HTR-8/SVneo (cell line): ENCODE results near the gene BDH1.
A peak's percentile ranks its signal among the peaks of the same experiment; 100 is the strongest.

Source experiments
- DNase-seq: peaks from one replicate; pipeline ENCODE4 v3.0.0; 2011; ENCODE audit warnings: low spot score, mixed read lengths; ENCODE audit not compliant: insufficient read length
- FAIRE-seq: peaks from 2 replicates; lab custom pipeline; 2011; peaks lifted over from hg19 to GRCh38; lab: Jason Lieb, UNC

The BDH1 gene

DNA sequence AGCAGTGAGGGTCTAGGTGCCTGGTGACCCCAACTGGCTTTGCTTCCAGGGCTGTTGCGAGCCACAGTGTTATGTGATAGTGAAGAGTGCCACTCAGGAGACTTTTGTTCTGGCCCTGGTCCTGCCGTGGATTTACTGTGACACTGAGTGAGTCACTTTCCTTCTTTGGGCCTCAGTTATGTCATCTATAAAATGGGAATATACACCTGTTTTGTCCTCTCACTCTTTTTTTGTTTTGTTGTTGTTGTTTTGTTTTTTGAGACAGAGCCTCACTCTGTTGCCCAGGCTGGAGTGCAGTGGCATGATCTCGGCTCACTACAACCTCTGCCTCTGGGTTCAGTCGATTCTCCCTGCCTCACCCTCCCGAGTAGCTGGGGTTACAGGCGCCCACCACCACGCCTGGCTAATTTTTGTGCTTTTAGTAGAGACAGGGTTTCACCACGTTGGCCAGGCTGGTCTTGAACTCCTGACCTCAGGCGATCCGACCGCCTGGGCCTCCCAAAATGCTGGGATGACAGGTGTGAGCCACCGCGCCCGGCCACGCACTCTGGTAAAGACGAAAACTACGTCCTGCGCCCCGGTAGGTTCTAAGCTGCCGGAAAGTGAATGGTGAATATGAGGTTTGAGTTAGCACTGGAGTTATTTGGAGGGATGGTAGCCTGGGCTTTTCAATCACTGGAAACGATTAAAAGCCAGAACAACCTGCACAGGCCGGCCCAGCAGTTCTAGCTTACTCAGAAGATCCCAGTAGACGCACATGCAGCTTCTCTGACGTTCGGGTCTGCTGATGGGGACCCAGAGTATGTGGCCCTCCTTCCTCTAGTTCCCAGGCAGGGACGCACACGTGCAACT is 46.6 kb downstream of the BDH1 start:
- no peak for DNase-seq
- no peak for FAIRE-seq

DNA sequence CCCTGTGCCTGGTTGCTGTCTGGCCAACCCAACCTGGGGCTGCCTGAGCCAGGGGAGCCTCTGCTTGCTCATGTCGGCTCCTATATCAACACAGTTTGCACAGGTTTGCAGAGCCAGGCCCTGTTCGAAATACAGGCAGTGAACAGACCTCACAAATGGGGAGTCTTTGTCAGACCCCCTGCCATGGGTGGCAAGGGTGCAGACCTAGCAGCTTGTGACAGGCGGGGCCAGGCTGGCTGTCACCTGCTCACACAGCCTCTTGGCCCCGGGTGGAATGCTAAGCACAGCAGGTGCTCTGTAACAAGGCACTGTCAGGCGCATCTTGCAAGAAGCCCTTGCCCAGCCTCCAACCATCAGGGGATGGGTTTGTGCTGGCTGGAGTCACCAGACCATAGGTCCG is 47.3 kb downstream of the BDH1 start:
- FAIRE-seq = no peak
- no peak for DNase-seq

DNA sequence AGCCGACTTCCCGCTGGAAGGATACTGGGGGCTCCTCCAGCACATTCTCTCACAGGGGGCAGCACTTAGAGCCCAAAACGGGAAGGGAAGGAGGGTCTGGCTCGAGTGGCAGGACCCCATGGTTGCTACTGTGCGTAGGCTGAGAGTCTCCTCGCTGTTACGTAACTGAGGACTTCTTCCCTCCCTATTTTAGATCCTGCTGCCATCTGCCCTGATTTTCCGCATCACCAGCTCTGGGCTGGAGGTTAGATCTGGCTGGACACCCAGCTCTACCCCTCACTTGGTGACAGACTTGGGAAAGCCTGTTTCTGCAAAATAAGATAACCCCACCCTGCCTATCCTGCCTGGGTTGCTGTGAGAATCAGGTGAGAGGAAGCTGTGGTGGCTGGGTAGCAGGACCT is 47.7 kb downstream of the BDH1 start:
- no peak for FAIRE-seq
- no peak for DNase-seq

DNA sequence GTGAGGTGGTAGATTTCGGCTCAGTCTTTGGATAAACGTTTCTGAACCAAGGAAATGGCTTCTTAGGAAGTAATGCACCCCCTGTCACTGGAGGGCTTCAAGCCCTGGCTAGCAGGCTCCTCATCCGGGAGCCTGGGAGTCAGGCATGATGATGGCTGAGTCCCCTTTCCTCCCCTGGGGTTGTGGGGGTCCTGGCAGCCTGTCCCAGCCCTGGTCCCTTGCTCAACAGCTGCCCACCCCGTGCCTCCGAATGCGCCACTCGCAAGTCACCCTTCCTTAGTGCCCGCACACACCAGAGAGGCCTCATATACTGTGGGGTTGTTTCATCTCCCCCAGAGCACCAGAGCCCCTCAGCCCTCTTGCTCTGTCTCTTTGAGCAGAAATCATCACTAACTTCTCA is 48.2 kb downstream of the BDH1 start:
- FAIRE-seq (no peak), DNase-seq (no peak)

DNA sequence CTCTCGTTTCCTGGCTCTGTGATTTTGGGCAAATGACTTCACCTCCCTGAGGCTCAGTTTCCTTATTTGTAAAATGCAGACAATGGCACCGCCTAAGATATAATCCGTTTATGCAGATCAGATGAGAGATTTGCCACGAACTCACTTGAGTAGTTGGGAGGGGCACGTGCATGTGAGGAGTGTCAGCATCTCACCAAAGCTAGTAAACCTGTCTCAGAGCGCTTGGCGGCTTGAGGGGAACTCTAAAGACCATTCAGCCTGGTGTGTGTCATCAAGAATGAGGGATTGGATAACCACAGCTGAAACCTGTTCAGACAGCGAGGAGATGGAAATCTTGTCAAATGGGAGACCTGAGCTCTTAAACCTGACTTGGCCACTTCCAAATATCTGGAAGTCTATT is 48.7 kb downstream of the BDH1 start:
- FAIRE-seq = no peak
- no peak for DNase-seq

DNA sequence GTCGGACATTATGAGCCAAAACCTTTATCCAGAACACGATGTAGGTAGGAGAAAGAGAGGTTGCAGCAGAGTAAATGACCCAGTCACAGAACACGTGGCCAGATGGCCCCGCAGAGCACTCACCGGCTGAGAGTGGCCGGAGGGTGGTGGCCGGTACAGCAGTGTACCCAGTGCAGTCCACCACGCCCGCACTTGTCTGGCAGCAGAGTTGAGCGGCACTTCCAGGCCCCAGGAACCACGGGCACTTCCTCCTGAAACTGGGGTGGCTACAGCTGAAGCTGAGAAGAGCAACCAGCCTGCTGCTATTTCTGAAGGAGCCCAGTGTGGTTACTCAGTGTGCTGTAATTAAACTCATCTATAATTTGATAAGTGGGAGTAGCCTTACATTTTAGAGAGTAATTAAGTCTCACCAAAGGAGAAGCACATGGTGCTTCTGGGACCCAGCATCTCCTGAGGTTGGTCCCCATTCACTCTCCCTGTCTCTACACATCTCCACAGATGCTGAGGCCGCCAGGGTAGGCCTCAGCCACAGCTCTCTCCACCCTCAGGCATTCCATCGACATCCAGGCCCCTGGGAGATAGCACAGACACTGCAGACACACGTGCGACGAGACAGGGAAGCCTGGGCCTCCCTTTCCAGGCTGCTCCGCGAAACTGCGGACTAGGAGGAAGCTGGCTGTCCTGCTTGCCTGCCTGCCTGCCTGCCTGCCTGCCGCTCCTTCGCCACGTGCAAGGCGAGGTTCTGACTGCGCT is 49.8 kb downstream of the BDH1 start:
- no peak for FAIRE-seq

DNA sequence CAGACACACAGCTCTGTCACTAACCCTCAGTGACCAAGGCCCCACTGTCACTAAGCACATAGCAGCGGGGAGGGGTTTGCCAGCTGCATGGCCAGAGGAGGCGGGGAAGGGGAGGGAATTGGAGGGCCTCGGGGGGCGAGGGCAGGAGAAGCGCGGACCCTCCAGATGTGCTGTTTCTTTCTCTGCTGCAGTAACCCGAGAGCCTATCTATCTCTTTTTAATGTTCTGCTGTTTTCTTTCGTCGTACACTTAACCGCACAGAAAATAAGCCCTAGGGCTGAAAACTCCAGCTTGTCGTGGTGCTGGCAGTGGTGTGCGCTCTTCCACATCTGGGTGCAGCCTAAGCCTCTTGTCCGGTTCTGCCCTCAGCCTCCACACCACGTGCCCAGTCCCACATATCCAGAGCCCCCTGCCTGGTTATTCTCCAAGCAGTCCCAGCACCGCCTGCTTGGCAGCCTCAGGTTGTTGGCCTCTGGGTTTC is 51.1 kb downstream of the BDH1 start:
- DNase-seq (no peak), FAIRE-seq (no peak)

More for the DNA sequence above, 49.8 kb downstream of the BDH1 start:
- no peak for DNase-seq

DNA sequence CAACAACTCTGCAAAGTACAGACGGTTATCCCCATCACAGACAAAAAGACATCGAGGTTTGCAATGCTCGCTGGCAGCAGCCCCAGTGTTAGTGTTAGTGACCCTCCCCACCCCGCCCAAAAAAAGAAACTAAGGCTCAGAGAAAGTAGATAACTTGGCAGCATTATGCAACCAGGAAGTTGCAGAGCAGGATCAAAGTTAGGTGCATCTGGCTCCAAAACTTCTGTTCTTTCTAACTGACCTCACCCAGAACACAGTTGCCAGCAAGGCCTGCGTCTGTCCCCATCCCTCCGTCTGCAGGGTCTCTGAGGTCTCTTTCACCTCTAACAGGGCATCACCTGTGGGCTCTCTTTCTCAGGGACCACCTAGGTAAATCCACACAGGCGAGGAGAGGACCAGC is 51.5 kb downstream of the BDH1 start:
- DNase-seq (no peak), FAIRE-seq (no peak)

DNA sequence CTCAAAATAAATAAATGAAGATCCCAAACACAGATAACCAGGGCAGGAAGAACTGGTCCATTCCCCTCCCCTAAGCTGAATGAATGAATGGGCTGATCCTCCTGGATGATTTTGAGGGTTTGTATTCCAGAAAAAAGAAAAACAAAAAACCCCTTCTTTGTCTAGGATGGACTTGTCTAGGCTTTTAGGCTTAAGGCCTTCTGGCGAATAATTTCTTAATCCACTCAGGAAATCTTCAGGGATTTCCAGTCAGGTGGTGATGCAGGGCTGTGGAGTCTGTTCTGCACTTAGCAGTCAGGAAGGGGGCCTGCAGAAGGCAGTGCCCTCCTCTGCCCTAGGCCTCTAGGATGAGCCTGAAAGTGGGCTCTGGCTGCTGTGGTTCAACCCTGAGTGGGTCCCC is 52.1 kb downstream of the BDH1 start:
- DNase-seq (no peak), FAIRE-seq (no peak)

DNA sequence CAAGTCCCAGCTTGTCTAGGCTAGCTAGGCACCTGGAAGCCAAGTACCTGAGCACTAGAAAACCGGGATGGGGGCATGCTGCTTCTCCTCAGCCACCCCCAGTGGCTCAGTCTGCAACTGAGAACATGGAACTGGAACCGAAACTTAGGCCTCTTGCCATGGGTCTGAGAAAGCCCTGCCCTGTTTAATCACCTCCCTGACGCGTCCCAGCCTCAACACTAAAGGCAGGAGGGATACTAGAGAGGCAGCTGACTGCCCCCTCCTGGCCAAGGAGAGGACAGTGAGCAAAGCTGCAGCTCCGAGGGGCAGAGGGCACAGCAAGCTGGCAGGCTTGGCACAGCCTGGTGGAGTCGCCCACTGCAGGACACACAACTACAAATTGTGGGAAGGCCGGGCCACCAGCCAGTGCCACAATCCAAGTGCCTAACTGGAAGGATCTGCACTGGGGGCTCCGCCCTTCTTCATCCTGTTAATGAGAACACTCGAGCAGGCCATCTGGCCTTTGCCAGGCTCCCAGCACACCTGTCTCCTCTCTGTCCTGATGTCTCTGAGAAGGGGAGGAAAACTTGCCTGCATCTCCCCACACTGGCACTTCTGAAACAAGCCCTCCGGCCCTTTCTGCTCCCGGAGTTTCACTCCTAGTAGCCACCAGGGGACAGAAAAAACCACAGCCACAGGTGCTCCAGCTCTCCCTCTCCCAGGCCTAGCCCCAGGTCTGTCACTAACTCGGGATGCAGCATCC is 53.7 kb downstream of the BDH1 start:
- DNase-seq (no peak), FAIRE-seq (peak; percentile 80)

DNA sequence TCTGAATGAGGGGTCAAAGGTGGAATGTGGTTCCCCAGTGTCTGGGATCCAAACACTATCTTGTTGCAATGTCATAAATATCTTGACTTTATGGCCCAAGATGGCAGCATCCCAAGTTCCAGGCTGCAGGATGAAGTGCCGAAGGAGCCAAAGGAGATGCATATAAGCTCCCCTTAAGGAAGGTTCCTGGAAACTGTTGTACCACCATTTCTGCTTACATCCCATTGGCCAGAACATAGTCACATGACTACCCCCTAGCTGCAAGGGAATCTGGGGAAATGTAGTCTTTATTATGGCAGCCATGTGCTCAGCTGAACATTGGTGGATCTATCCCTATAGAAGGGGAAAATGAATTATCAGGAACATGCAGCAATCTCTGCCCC is 54.3 kb downstream of the BDH1 start:
- FAIRE-seq = peak; percentile 60
- DNase-seq = no peak

DNA sequence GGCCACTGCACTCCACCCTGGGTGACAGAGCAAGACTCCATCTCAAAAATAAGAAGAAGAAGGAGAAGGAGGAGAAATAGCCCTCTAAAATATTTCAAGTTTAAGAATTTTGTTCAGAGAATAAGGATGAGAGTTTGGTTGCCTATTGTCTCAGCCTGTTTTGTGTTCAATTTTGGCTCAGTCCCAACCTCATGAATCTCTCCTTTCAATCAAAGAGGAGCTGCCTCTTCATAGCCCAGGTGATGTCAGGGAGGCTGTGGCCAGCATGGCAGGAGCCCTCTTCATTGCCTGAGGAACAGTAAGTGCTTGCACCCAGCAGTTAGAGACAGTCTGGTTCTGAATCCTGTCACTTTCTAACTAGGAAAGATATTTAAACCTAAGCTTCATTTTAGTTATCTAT is 55.0 kb downstream of the BDH1 start:
- FAIRE-seq = no peak
- no peak for DNase-seq

DNA sequence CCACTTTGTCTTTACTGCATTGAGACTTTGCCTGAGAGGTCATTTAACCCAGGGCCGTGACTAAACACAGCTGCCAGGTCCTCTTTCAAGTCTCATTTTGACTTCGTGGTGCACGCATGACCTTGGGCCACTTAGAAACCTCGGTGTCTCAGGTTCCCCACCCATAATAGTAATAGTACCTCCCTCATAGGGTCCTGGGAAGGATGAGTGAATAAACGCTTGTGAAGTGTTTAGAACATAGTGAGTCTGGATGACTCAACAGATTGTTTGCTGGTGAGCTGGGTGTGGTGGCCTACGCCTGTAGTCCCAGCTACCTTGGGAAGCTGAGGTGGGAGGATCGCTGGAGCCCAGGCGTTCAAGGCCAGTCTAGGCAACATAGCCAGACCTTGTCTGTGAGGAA is 56.3 kb downstream of the BDH1 start:
- DNase-seq (no peak), FAIRE-seq (no peak)

DNA sequence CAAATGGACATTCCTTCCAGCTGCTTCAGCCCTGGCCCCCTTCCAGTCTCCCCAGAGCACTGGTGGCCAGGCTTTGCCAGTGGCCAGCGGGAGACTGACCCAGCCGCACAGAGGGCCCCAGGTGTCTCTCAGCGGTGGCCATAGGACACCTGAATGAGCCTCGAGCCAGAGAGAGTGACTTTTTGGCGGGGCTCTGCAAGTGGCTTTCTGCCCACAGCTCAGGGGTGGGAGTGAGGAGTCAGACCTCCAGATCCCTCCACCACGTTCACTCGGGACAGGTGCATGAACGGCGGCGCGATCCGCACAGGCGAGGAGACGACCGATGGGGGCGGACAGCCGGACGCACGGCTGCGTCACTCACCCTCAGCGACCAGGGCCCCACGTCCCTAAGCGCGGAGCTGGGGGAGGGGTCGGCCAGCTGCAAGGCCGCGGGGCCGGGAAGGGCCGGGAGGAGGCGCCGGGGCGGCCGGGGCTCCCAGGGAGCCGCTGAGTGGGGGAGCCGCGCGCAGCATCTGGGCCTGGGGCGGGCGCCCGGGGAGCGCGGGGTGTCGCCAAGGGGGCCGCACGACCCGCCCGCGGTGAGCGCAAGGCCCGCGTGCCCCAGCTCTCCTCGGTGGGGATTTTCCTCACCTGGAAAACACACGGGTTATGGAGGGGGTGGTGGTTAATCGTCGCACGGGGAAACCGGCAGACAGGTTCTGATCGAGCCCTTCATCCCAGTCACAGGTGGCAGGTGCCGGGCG is 57.1 kb downstream of the BDH1 start:
- FAIRE-seq (no peak), DNase-seq (no peak)

DNA sequence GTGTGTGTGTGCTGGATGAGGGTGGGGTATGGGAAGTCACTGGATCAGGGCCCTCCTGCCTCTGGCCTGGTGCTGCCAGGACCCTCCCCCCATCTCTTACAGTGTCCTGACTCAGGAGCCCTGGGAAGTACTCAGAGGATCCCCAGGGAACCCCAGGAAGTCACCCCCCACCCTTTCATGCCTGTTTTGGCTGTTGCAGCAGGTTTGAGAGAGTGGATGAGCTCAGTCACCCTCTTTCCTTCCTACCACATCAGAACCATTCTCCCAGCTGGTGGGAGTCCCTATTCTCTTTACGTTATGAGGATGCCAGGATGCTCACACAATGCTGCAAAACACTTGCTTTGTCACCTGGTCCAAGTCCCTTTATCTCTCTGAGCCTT is 59.0 kb downstream of the BDH1 start:
- DNase-seq = no peak
- FAIRE-seq = no peak

DNA sequence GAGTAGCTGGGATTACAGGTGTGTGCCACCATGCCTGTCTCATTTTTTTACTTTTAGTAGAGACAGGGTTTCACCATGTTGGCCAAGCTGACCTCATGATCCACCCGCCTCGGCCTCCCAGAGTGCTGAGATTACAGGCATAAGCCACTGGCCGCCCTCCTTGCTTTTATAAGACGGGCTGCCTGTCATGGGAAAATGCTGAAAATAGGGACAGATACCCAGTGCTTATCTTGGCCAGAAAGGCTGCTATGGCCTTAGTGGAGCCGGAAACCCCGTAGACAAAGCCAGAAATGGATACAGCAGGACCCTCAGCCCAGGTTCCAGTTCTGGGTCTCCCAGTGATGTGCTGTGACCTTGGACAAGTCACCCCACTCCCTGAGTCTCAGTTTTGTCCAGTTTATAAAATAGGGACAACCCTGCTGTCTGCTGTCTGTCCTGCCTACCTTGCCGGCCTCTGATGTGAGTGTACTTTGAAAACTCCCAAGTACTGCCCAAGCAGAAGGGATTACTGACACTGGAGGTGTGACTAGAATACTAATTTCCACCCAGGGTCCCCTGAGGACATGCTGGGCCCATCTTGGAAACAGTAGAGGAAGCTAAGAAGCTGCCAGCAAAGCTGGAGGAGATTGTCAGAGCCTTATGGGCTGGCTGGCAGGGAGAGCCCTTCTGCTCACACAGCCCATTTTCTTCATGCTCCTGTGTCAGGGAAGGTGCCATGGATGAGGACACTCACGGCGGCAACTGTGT is 59.6 kb downstream of the BDH1 start:
- no peak for FAIRE-seq
- no peak for DNase-seq

DNA sequence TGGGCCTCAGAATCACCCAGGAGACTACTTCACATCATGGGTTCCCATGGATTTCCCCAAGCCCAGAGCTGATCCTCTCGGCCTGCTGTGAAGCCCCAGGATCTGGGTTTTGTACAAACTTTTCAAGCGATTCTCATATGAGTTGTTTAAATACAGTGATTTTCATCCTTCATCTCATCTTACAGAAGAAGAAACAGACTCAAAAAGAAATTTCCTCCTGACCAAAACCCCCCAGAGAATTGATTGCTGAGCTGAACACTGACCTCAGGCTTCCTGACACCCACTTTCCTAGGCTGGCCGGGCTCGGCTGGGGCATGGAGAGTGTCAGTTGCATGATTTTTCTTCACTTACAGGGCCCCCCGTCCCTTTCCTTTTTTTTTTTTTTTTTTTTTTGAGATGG is 60.3 kb downstream of the BDH1 start:
- FAIRE-seq (no peak), DNase-seq (no peak)

DNA sequence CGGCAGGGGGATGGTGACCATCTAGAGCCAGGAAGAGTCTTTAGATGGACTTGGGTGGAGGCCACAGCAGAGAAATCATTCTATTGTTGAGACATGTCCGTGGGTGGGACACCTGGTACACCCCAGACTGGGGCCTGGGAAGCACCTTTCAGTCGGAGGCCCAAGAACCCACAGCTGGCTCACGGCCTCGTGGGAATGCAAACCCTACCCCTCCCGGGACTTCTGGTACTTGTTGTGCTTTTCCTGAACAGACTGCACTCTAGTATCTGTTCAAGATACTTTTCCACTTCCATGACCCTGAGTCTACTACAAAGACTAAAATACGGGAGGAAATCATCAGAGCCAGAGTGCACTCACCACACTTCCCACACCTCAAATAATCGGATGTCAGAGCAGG is 60.7 kb downstream of the BDH1 start:
- FAIRE-seq (no peak), DNase-seq (no peak)

DNA sequence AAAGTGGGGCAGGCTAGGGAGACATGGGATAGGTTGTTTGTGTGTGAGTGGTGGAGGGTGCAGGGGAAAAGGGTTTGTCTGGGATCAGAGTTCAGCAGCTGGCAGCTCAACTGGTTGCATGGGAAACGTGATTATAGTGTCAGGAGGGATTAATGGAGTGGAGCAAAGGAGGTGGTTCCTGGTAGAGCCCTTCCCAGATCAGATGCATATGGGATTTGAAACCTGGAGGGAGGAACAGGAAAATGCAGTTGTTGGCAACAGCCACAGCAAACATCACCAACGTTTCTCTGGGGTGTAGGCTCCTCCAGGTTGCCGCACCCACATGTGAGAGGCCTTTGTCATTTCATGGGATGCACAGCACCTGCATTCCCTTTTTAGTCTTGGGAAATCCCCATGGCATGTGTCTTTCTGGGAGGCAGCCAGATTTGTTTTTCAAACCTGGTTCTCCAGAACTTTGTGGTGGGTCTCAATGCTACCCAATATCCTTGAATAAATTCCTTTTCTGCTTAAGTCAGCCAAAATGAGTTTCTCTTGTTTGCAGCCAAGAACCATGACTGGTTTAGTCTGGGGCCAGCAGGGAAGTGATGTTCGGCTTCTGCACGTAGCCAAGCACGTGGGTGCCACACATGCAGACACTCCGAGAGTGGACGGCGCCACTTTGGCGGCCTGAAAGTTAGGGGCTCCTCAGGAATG is 61.3 kb downstream of the BDH1 start:
- FAIRE-seq (peak; percentile 26), DNase-seq (no peak)
